Esophagus squamous epithelium (tissue), 4 donors: ENCODE measurements around the gene NCOA1.

Experiments
- POLR2A ChIP-seq, 4 donors: fragments of 450-650 bp; IDR thresholded peaks; one replicate each; pipeline ENCODE4 v1.6.1; 2017; ENCODE audit warnings: antibody characterized with exemption in 4 of 4, mild to moderate bottlenecking in 4 of 4, moderate library complexity in 3 of 4
- TF ChIP-seq, protein P1 (sequence below), 6 experiments: fragments of 450-650 bp in 4 of 6; fragments of 200-600 bp in 2 of 6; sonication (generic) in 2 of 6; IDR thresholded peaks; one replicate each; pipeline ENCODE4 v1.5.1; 2016 to 2019; ENCODE audit warnings: antibody characterized with exemption in 6 of 6, mild to moderate bottlenecking in 4 of 6, moderate library complexity in 4 of 6

DNA sequence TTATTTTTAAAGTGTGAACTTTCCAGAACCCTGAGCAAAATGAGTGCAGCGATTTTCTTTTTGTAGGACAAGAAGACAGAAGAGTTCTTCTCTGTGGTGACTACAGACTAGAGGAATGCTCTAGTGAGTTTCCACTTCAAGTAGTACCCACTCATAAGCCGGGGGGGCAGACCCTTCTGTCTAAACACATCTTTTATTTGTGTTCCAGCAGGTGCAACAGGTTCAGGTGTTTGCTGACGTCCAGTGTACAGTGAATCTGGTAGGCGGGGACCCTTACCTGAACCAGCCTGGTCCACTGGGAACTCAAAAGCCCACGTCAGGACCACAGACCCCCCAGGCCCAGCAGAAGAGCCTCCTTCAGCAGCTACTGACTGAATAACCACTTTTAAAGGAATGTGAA, 277.0 kb downstream of the NCOA1 start:
- TF ChIP-seq, protein P1, sequence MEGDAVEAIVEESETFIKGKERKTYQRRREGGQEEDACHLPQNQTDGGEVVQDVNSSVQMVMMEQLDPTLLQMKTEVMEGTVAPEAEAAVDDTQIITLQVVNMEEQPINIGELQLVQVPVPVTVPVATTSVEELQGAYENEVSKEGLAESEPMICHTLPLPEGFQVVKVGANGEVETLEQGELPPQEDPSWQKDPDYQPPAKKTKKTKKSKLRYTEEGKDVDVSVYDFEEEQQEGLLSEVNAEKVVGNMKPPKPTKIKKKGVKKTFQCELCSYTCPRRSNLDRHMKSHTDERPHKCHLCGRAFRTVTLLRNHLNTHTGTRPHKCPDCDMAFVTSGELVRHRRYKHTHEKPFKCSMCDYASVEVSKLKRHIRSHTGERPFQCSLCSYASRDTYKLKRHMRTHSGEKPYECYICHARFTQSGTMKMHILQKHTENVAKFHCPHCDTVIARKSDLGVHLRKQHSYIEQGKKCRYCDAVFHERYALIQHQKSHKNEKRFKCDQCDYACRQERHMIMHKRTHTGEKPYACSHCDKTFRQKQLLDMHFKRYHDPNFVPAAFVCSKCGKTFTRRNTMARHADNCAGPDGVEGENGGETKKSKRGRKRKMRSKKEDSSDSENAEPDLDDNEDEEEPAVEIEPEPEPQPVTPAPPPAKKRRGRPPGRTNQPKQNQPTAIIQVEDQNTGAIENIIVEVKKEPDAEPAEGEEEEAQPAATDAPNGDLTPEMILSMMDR (IDR thresholded peaks at IDR 0.05), result no peak
- TF ChIP-seq POLR2A (IDR thresholded peaks at IDR 0.05), result no peak
